Esophagus muscularis mucosa (tissue), 4 donors: Measurements from ENCODE around the gene TXNL1.

Source experiments
- CTCF ChIP-seq, 3 experiments: fragments of 200-600 bp in 2 of 3; fragments of 450-650 bp in 1 of 3; sonication (generic) in 2 of 3; IDR thresholded peaks; one replicate each; pipeline ENCODE4 v1.5.1; 2017 to 2019; ENCODE audit warnings: antibody characterized with exemption in 3 of 3, mild to moderate bottlenecking in 2 of 3, moderate library complexity in 1 of 3
- EP300 ChIP-seq: sonication (generic); formaldehyde crosslinking; IDR thresholded peaks from one replicate; pipeline ENCODE4 v1.6.1; 2017; ENCODE audit warnings: antibody characterized with exemption
- POLR2A ChIP-seq: fragments of 450-650 bp; IDR thresholded peaks from one replicate; pipeline ENCODE4 v1.6.1; 2017; ENCODE audit warnings: antibody characterized with exemption, moderate library complexity, mild to moderate bottlenecking, low read depth
- POLR2AphosphoS5 ChIP-seq, 2 donors: sonication (generic); formaldehyde crosslinking; IDR thresholded peaks; one replicate each; pipeline ENCODE4 v1.6.1; 2017; ENCODE audit warnings: antibody characterized with exemption in 2 of 2

DNA sequence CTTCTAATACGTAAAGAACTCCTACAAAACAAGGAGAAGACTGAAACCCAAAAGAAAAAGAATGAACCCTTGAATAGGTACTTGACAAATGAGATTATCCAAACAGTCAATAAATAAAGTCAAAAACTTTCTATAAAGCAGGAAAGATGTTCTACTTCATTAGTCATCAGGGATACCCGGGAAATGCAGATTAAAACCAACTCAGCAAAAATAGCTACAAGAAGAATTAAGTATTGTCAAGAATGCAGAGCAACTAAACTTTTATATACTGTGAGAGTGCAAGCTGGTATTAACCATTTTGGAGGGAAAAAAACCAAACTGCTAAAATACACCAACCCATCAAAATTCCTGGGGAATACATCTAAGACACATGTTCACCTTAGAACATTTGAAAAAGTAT lies 10.4 kb downstream of the TXNL1 start:
- TF ChIP-seq CTCF (IDR thresholded peaks at IDR 0.05) = no peak
- no peak for TF ChIP-seq EP300
- TF ChIP-seq POLR2A = no peak
- no peak for TF ChIP-seq POLR2AphosphoS5 (IDR thresholded peaks at IDR 0.05)
